ENCODE data around the gene ADARB2.
"Not testable (repeated sequence)": the region's sequence is repeated elsewhere in the genome, so short reads cannot be mapped to it uniquely, and the experiment has no call there.

The ADARB2 gene

GRCh38 chr10:1634239-1634638 is 103.1 kb downstream of the ADARB2 start:
- no peak for DNase-seq

- no peak for DNase-seq
Observed at GRCh38 chr10:1633783-1634182, 103.5 kb downstream of the ADARB2 start.

GRCh38 chr10:1632596-1632995 is 104.7 kb downstream of the ADARB2 start:
- DNase-seq, result no peak

GRCh38 chr10:1632141-1632540 is 105.2 kb downstream of the ADARB2 start:
- DNase-seq, result no peak

GRCh38 chr10:1631282-1631681 is 106.0 kb downstream of the ADARB2 start:
- DNase-seq, result no peak

- no peak for DNase-seq
Observed at GRCh38 chr10:1630304-1630703, 107.0 kb downstream of the ADARB2 start.

- no peak for DNase-seq
Observed at GRCh38 chr10:1629326-1630198, 107.8 kb downstream of the ADARB2 start.

- no peak for DNase-seq
Observed at GRCh38 chr10:1628757-1629156, 108.6 kb downstream of the ADARB2 start.

- DNase-seq, result no peak
Observed at GRCh38 chr10:1627945-1628344, 109.4 kb downstream of the ADARB2 start.

- DNase-seq, result no peak
Observed at GRCh38 chr10:1626835-1627234, 110.5 kb downstream of the ADARB2 start.

- DNase-seq, result no peak
Observed at GRCh38 chr10:1626410-1626809, 110.9 kb downstream of the ADARB2 start.

- DNase-seq, result no peak
Observed at GRCh38 chr10:1625731-1626130, 111.6 kb downstream of the ADARB2 start.

- no peak for DNase-seq
Observed at GRCh38 chr10:1625079-1625478, 112.2 kb downstream of the ADARB2 start.

GRCh38 chr10:1624240-1624639 is 113.1 kb downstream of the ADARB2 start:
- DNase-seq, result no peak

- no peak for DNase-seq
Observed at GRCh38 chr10:1620803-1621202, 116.5 kb downstream of the ADARB2 start.

- DNase-seq, result not testable (repeated sequence)
Observed at GRCh38 chr10:1617376-1618317, 119.7 kb downstream of the ADARB2 start.

- not testable (repeated sequence) for DNase-seq
Observed at GRCh38 chr10:1616701-1617100, 120.6 kb downstream of the ADARB2 start.

- no peak for DNase-seq
Observed at GRCh38 chr10:1615186-1615954, 122.0 kb downstream of the ADARB2 start.

GRCh38 chr10:1613511-1613910 is 123.8 kb downstream of the ADARB2 start:
- DNase-seq, result no peak

- DNase-seq, result no peak
Observed at GRCh38 chr10:1612908-1613307, 124.4 kb downstream of the ADARB2 start.

- DNase-seq, result no peak
Observed at GRCh38 chr10:1611936-1612550, 125.3 kb downstream of the ADARB2 start.

GRCh38 chr10:1610986-1611770 is 126.1 kb downstream of the ADARB2 start:
- no peak for DNase-seq
